ENCODE measurements around the gene QPRT. TPM values are rescaled to one million over a fixed set of nuclear protein-coding genes. Genes with fewer than 3 reads are reported as not detected.
A peak's percentile ranks its signal among the peaks of the same experiment; 100 is the strongest.

Gene QPRT
- total RNA-seq, 3 donors from 2014 or later (not counting 1 experiment from before 2014, with no cell fraction given): 2.5 to 6.3 (median 4.7) TPM

DNA sequence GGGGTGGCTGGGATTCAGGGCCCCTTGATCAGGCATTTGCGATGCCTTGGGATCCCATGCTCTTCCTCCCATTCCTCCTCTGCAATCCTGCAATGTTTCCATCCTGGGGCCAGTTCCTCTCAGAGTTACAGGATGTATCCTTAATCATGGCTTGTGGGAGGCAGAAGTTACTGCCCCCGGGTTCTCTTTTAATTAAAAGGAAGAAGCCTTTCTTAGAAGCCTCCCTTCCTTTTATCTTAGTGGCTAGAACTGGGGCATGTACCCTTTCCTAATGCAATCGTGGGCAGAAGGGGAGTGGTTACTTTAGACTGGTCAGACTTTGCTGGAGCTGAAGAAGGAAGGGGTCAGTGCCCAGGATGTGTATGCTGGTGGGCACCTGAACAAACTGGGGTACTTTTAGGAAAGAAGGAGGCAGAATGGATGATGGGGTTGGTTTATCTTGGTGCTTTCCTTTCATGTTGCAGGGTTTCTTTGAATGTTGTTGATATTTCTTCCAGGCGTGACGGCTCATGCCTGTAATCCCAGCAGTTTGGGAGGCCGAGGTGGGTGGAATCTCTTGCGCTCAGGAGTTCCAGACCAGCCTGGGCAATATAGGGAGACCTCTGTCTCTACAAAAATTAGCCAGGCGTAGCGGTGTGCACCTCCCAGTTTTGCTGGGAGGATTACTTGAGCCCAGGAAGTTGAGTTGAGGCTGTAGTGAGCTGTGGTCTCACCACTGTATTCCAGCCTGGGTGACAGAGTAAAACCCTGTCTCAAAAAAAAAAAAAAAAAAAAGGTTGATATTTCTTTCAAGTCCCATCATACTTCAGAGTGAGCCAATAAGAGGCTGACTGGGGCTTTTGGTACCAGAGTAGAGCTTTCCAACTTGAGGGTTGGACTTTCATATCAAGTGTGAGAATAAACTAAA is 29.1 kb upstream of the QPRT start:
- Histone ChIP-seq H3K27me3 (ENCODE audit: control insufficient read depth, insufficient read depth, low read length) (no peaks in the 10 kb centered on the region), H3K27ac (ENCODE audit: low read length) (no peak overlapping the region), H3K4me3 (ENCODE audit: low read length) (no peak overlapping the region), H3K4me1 (ENCODE audit: control insufficient read depth, insufficient read depth, low read length) (peaks cover 16% of the 10 kb centered on the region), H3K36me3 (ENCODE audit: control insufficient read depth, insufficient read depth, low read length) (no peaks in the 10 kb centered on the region), H3K9me3 (ENCODE audit: control insufficient read depth, insufficient read depth, low read length) (no peaks in the 10 kb centered on the region)
- H3K4me3 Mint-ChIP-seq: no peak overlapping the region
- intact Hi-C loops (cut with micrococcal nuclease): loop anchor here (10.0 kb wide), 1 partner anchor 55 kb away; no protein-coding TSS in a partner anchor
- no peaks in the 10 kb centered on the region for H3K36me3 Mint-ChIP-seq
- ATAC-seq: no peak
- no peaks in the 10 kb centered on the region for H3K27me3 Mint-ChIP-seq (ENCODE audit: low read depth in 2 of 2)
- WGBS (ENCODE audit: insufficient coverage): 74% methylated on average over 9 of the region's 9 CpGs
- peak overlapping the region in 1 of 2 donors; percentile 62 for H3K27ac Mint-ChIP-seq
- peaks cover 19 to 20% of the 10 kb centered on the region in 2 donors for H3K4me1 Mint-ChIP-seq
- TF ChIP-seq CTCF (IDR thresholded peaks at IDR 0.05): no peak
- DNase-seq: no peak
- no peaks in the 10 kb centered on the region for H3K9me3 Mint-ChIP-seq

DNA sequence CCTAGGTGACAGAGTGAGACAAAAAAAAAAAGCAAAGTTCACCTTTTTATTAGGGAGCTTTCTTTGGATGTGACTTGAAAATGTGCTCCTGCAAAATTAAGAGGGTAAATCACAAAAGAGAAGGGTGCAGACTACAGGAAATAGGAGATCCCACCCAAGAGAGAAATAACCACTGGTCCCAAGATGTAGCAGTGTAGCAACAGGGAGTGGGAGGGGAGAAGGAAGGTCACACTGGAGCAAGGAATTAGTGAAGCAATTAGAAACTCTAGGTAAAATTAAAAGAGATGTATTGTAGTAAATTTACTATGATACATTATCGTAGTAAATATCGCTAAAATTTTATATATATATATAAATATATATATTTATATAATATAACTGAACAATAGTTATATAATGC is 28.2 kb upstream of the QPRT start:
- Mint-ChIP-seq H3K4me3 (no peak overlapping the region), H3K27me3 (ENCODE audit: low read depth in 2 of 2) (no peaks in the 10 kb centered on the region), H3K4me1 (peaks cover 10 to 16% of the 10 kb centered on the region in 2 donors), H3K9me3 (no peaks in the 10 kb centered on the region), H3K27ac (no peak overlapping the region), H3K36me3 (no peaks in the 10 kb centered on the region)
- Histone ChIP-seq H3K9me3 (ENCODE audit: control insufficient read depth, insufficient read depth, low read length) (no peaks in the 10 kb centered on the region), H3K27ac (ENCODE audit: low read length) (no peak overlapping the region), H3K4me1 (ENCODE audit: control insufficient read depth, insufficient read depth, low read length) (peaks cover 11% of the 10 kb centered on the region), H3K27me3 (ENCODE audit: control insufficient read depth, insufficient read depth, low read length) (no peaks in the 10 kb centered on the region), H3K36me3 (ENCODE audit: control insufficient read depth, insufficient read depth, low read length) (no peaks in the 10 kb centered on the region), H3K4me3 (ENCODE audit: low read length) (no peak overlapping the region)
- intact Hi-C loops (cut with micrococcal nuclease): no loop called here
- TF ChIP-seq CTCF (IDR thresholded peaks at IDR 0.05): no peak
- no CpG with 5 or more reads among the region's 2 CpGs for WGBS (ENCODE audit: insufficient coverage)
- DNase-seq: no peak
- no peak for ATAC-seq

- no peak for TF ChIP-seq CTCF (IDR thresholded peaks at IDR 0.05)
- H3K9me3 ChIP-seq (ENCODE audit: control insufficient read depth, insufficient read depth, low read length): no peaks in the 10 kb centered on the region
- Mint-ChIP-seq H3K4me1 (peaks cover 7 to 16% of the 10 kb centered on the region in 2 donors), H3K27ac (no peak overlapping the region), H3K36me3 (no peaks in the 10 kb centered on the region), H3K4me3 (no peak overlapping the region), H3K9me3 (no peaks in the 10 kb centered on the region), H3K27me3 (ENCODE audit: low read depth in 2 of 2) (no peaks in the 10 kb centered on the region)
- 100% methylated on average over 2 of the region's 2 CpGs for WGBS (ENCODE audit: insufficient coverage)
- ATAC-seq: no peak
- H3K36me3 ChIP-seq (ENCODE audit: control insufficient read depth, insufficient read depth, low read length): no peaks in the 10 kb centered on the region
- no peak for DNase-seq
- intact Hi-C loops (cut with micrococcal nuclease): no loop called here
- H3K27me3 ChIP-seq (ENCODE audit: control insufficient read depth, insufficient read depth, low read length): no peaks in the 10 kb centered on the region
- no peak overlapping the region for H3K27ac ChIP-seq (ENCODE audit: low read length)
- peaks cover 10% of the 10 kb centered on the region for H3K4me1 ChIP-seq (ENCODE audit: control insufficient read depth, insufficient read depth, low read length)
- H3K4me3 ChIP-seq (ENCODE audit: low read length): no peak overlapping the region
Observed at GRCh38 chr16:29651774-29652349, 27.1 kb upstream of the QPRT start.
